ENCODE measurements around the gene MLLT6. TPM values are rescaled to one million over a fixed set of nuclear protein-coding genes. Genes with fewer than 3 reads are reported as not detected.

The MLLT6 gene
- total and polyA plus RNA-seq, 2 of the 13 experiments (the other 11 are each of a cell fraction or from before 2014, with no cell fraction given), result 50.7 to 69.5 TPM

DNA sequence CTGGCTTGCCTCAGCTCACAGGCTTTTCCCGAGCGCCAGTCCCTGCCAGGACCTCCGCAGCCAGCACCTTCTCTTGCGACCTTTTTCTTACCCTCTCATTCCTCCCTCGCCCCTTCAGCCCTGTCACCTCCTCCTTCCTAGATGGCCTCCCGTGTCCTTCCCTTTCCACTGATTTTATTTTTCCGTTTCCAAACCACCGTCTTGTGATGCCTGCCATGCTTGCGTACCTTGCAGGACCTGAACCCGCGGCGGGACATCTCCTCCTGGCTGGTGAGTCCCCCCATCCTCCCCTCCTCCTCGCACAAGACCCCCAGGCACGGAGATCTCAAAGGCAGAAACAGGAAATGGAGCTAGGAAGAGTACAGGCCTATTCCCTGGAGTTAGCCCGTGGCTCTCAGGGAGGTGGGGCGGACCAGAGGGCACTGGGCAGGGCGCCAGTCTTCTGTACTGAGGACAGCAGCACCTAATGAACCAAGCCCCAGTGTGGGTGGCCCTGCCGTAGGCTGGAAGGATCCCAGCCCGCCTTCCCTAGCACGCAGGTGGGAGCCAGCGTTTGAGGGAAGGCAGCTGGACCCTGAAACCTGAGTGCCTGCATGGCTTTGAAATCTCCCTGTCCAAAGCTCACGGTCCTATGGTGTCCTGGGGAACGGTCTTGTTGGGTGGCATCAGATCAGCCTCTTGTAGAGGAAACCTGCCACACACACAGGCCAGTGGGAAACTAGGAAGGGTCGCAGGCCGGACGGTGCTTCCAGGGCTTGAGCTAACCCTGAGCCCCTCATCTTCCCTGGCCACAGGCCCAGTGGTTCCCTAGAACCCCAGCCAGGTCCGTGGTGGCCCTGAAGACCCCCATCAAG lies 25.7 kb downstream of the MLLT6 start (continued):
- peak; percentile 61 for TF ChIP-seq NCOR1 (IDR thresholded peaks at IDR 0.05; ENCODE audit: borderline replicate concordance, low read length)
- no peak for TF ChIP-seq SP1 (IDR thresholded peaks at IDR 0.05)
- no peak for TF ChIP-seq SP1 (CRISPR knock-in tag; IDR thresholded peaks at IDR 0.05)
- TF ChIP-seq ETV6 (CRISPR knock-in tag; conservative IDR thresholded peaks at IDR 0.05), result peak; percentile 76
- TF ChIP-seq, protein P1, sequence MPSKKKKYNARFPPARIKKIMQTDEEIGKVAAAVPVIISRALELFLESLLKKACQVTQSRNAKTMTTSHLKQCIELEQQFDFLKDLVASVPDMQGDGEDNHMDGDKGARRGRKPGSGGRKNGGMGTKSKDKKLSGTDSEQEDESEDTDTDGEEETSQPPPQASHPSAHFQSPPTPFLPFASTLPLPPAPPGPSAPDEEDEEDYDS (CRISPR knock-in tag; IDR thresholded peaks at IDR 0.05), result peak; percentile 73
- peak; percentile 57; the same call in 1 of the 2 replicates for TF ChIP-seq ZNF329 (CRISPR knock-in tag; IDR thresholded peaks at IDR 0.05; ENCODE audit: low read depth)
- peak; percentile 34; the same call in 1 of the 2 replicates for TF ChIP-seq PHF20 (CRISPR knock-in tag; IDR thresholded peaks at IDR 0.05)
- 0 out of 2 replicates have a peak, but pooled peaks have one; percentile 53 for TF ChIP-seq KDM4B (CRISPR knock-in tag; IDR thresholded peaks at IDR 0.05)
- TF ChIP-seq NFE2 (CRISPR knock-in tag; IDR thresholded peaks at IDR 0.05), result no peak
- no peak for TF ChIP-seq SUZ12 (IDR thresholded peaks at IDR 0.05; ENCODE audit: low read depth, low read length)
- TF ChIP-seq, protein P2, sequence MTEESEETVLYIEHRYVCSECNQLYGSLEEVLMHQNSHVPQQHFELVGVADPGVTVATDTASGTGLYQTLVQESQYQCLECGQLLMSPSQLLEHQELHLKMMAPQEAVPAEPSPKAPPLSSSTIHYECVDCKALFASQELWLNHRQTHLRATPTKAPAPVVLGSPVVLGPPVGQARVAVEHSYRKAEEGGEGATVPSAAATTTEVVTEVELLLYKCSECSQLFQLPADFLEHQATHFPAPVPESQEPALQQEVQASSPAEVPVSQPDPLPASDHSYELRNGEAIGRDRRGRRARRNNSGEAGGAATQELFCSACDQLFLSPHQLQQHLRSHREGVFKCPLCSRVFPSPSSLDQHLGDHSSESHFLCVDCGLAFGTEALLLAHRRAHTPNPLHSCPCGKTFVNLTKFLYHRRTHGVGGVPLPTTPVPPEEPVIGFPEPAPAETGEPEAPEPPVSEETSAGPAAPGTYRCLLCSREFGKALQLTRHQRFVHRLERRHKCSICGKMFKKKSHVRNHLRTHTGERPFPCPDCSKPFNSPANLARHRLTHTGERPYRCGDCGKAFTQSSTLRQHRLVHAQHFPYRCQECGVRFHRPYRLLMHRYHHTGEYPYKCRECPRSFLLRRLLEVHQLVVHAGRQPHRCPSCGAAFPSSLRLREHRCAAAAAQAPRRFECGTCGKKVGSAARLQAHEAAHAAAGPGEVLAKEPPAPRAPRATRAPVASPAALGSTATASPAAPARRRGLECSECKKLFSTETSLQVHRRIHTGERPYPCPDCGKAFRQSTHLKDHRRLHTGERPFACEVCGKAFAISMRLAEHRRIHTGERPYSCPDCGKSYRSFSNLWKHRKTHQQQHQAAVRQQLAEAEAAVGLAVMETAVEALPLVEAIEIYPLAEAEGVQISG (CRISPR knock-in tag; IDR thresholded peaks at IDR 0.05), result peak; percentile 58
- no peak for TF ChIP-seq ZNF317 (CRISPR knock-in tag; IDR thresholded peaks at IDR 0.05)
- TF ChIP-seq, protein P3, sequence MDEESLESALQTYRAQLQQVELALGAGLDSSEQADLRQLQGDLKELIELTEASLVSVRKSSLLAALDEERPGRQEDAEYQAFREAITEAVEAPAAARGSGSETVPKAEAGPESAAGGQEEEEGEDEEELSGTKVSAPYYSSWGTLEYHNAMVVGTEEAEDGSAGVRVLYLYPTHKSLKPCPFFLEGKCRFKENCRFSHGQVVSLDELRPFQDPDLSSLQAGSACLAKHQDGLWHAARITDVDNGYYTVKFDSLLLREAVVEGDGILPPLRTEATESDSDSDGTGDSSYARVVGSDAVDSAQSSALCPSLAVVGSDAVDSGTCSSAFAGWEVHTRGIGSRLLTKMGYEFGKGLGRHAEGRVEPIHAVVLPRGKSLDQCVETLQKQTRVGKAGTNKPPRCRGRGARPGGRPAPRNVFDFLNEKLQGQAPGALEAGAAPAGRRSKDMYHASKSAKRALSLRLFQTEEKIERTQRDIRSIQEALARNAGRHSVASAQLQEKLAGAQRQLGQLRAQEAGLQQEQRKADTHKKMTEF (CRISPR knock-in tag; IDR thresholded peaks at IDR 0.05), result peak; percentile 67; the same call in 1 of the 2 replicates
- peak; percentile 69; the same call in 1 of the 2 replicates for TF ChIP-seq ZNF296 (CRISPR knock-in tag; conservative IDR thresholded peaks at IDR 0.05)
- TF ChIP-seq KLF12 (CRISPR knock-in tag; IDR thresholded peaks at IDR 0.05; ENCODE audit: borderline replicate concordance), result no peak
- TF ChIP-seq, protein P4, sequence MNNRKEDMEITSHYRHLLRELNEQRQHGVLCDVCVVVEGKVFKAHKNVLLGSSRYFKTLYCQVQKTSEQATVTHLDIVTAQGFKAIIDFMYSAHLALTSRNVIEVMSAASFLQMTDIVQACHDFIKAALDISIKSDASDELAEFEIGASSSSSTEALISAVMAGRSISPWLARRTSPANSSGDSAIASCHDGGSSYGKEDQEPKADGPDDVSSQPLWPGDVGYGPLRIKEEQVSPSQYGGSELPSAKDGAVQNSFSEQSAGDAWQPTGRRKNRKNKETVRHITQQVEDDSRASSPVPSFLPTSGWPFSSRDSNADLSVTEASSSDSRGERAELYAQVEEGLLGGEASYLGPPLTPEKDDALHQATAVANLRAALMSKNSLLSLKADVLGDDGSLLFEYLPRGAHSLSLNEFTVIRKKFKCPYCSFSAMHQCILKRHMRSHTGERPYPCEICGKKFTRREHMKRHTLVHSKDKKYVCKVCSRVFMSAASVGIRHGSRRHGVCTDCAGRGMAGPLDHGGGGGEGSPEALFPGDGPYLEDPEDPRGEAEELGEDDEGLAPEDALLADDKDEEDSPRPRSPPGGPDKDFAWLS (CRISPR knock-in tag; IDR thresholded peaks at IDR 0.05; ENCODE audit: borderline replicate concordance), result no peak; the same call in 1 of the 2 replicates
- TF ChIP-seq ZNF143 (CRISPR knock-in tag; IDR thresholded peaks at IDR 0.05), result no peak
- TF ChIP-seq ZNF616 (CRISPR knock-in tag; IDR thresholded peaks at IDR 0.05; ENCODE audit: low read depth), result no peak; the same call in 1 of the 2 replicates
- no peak for TF ChIP-seq PHB2 (IDR thresholded peaks at IDR 0.05; ENCODE audit: partially characterized antibody)
- TF ChIP-seq, protein P5, sequence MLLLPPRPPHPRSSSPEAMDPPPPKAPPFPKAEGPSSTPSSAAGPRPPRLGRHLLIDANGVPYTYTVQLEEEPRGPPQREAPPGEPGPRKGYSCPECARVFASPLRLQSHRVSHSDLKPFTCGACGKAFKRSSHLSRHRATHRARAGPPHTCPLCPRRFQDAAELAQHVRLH (CRISPR knock-in tag; IDR thresholded peaks at IDR 0.05; ENCODE audit: borderline replicate concordance, low read depth), result no peak
- peak; percentile 59; the same call in 1 of the 2 replicates for TF ChIP-seq ZFP41 (CRISPR knock-in tag; IDR thresholded peaks at IDR 0.05; ENCODE audit: borderline replicate concordance)
- TF ChIP-seq PHF21A (CRISPR knock-in tag; IDR thresholded peaks at IDR 0.05), result peak; percentile 72; the same call in 1 of the 2 replicates
- 0 out of 2 replicates have a peak, but pooled peaks have one; percentile 43 for TF ChIP-seq ZNF230 (CRISPR knock-in tag; IDR thresholded peaks at IDR 0.05)

All from HepG2 (cell line).